Umbilical cord (tissue), 2 donors: ENCODE measurements around the gene FCAMR. TPM values are rescaled to one million over a fixed set of nuclear protein-coding genes. Genes with fewer than 3 reads are reported as not detected.
A peak's percentile ranks its signal among the peaks of the same experiment; 100 is the strongest.
"Not testable (repeated sequence)": the region's sequence is repeated elsewhere in the genome, so short reads cannot be mapped to it uniquely, and the experiment has no call there.

Source experiments
- DNase-seq: peaks from one replicate; pipeline ENCODE4 v3.0.0-alpha.2; 2015; ENCODE audit warnings: low spot score
- total RNA-seq: library from RNA; depleted of rRNA; stranded (reverse); fragments of >200 nt; gene quantifications from one replicate; pipeline ENCODE4 v1.2.3, GENCODE V29; 2014; ENCODE audit warnings: low replicate concordance; ENCODE audit not compliant: insufficient read depth

FCAMR gene
- total RNA-seq, 1 donor from 2014 or later, result 2.2 TPM

GRCh38 chr1:206935491-206936067 lies 34.7 kb downstream of the FCAMR start:
- DNase-seq, result no peak

- no peak for DNase-seq
Measured at GRCh38 chr1:206933333-206933945, 36.8 kb downstream of the FCAMR start.

- DNase-seq, result no peak
Measured at GRCh38 chr1:206932177-206932576, 38.1 kb downstream of the FCAMR start.

- DNase-seq, result no peak
Measured at GRCh38 chr1:206931709-206932108, 38.6 kb downstream of the FCAMR start.

GRCh38 chr1:206930210-206930798 lies 40.0 kb downstream of the FCAMR start:
- no peak for DNase-seq

GRCh38 chr1:206929524-206929923 lies 40.7 kb downstream of the FCAMR start:
- DNase-seq, result no peak

GRCh38 chr1:206926286-206926685 lies 44.0 kb downstream of the FCAMR start:
- DNase-seq, result no peak

- DNase-seq, result peak; percentile 15
Measured at GRCh38 chr1:206925106-206925736, 45.0 kb downstream of the FCAMR start.

GRCh38 chr1:206924592-206925105 lies 45.6 kb downstream of the FCAMR start:
- no peak for DNase-seq

GRCh38 chr1:206923961-206924557 lies 46.2 kb downstream of the FCAMR start:
- not testable (repeated sequence) for DNase-seq

- no peak for DNase-seq
Measured at GRCh38 chr1:206923009-206923960, 47.0 kb downstream of the FCAMR start.

- DNase-seq, result no peak
Measured at GRCh38 chr1:206922524-206922923, 47.7 kb downstream of the FCAMR start.

GRCh38 chr1:206921772-206922265 lies 48.4 kb downstream of the FCAMR start, which contains the start of gene FCMR:
Gene FCMR, minus strand, starts transcription at chr1:206921941. Its CDS starts 87 bp downstream, at chr1:206921854.
- DNase-seq, result peak; percentile 37

- no peak for DNase-seq
Measured at GRCh38 chr1:206918076-206918475, 52.2 kb downstream of the FCAMR start.

- no peak for DNase-seq
Measured at GRCh38 chr1:206916000-206916709, 54.1 kb downstream of the FCAMR start.

GRCh38 chr1:206915030-206915735 lies 55.1 kb downstream of the FCAMR start:
- no peak for DNase-seq

GRCh38 chr1:206913766-206914537 lies 56.3 kb downstream of the FCAMR start:
- no peak for DNase-seq

- DNase-seq, result peak; percentile 88
Measured at GRCh38 chr1:206912445-206913095, 57.7 kb downstream of the FCAMR start.
